HCT116 (cell line): ENCODE measurements around the gene SH3RF2. TPM values are rescaled to one million over a fixed set of nuclear protein-coding genes. Genes with fewer than 3 reads are reported as not detected.

Source experiments
- ATAC-seq: fragments of 200-7000 bp; cut with Tn5 transposase; 2 replicates; pipeline ENCODE4 v1.9.1; 2020; ENCODE audit warnings: mild to moderate bottlenecking, moderate library complexity
- BruUV-seq: library from RNA; stranded (reverse); fragments of 400-500 nt; replicated peaks from 2 replicates; lab custom pipeline; 2021; lab: Mats Ljungman, UMichigan
- CTCF ChIA-PET: fragments of 300-600 bp; sonication (Branson Sonifier 250); formaldehyde crosslinking; loops from one replicate; lab custom pipeline; 2021; ENCODE audit warnings: antibody characterized with exemption; lab: Charles Lee
- POLR2A ChIA-PET: fragments of 300-600, 350-600 bp; sonication (Branson Sonifier 250); formaldehyde crosslinking; loops from one replicate; lab custom pipeline; 2021; ENCODE audit warnings: antibody characterized with exemption; lab: Charles Lee
- RAD21 ChIA-PET, 2 experiments: fragments of 300-600 bp; sonication (Branson Sonifier 250); formaldehyde crosslinking; loops; one replicate each; lab custom pipeline; 2023; ENCODE audit warnings: low total read pairs in 2 of 2; ENCODE audit not compliant: uncharacterized antibody in 2 of 2, unreplicated experiment in 2 of 2, low non-redundant PET in 1 of 2; lab: Charles Lee
- DNase-seq: peaks from one replicate; pipeline ENCODE4 v3.0.0-alpha.2; 2010; ENCODE audit warnings: low read depth, low spot score
- H2AFZ ChIP-seq: fragments of 200-600 bp; shearing (Covaris generic), sonication (generic); 2 replicates; pipeline ENCODE4 v1.6.1; 2017; ENCODE audit warnings: low read depth, mixed run types, mixed read lengths, antibody characterized with exemption, low read length; ENCODE audit not compliant: poor library complexity, severe bottlenecking
- H3K27ac ChIP-seq: 2 replicates; pipeline ENCODE4 v1.5.1; 2012; ENCODE audit warnings: low read depth, low read length
- H3K27me3 ChIP-seq: fragments of 200-600 bp; sonication (generic); 2 replicates; pipeline ENCODE4 v1.6.1; 2016; ENCODE audit warnings: mixed run types, low read length, mixed read lengths; ENCODE audit not compliant: insufficient read depth
- H3K36me3 ChIP-seq, 2 experiments: fragments of 200-500 bp in 1 of 2; fragments of 200-600 bp in 1 of 2; sonication (Bioruptor generic) in 1 of 2; sonication (generic) in 1 of 2; 2 replicates each; pipeline versions ENCODE4 v1.5.1 to v1.6.1; 2014 to 2016; ENCODE audit warnings: low read length in 2 of 2, inconsistent platforms in 1 of 2, mixed read lengths in 1 of 2, mixed run types in 1 of 2; ENCODE audit not compliant: insufficient read depth in 2 of 2, control insufficient read depth in 1 of 2
- H3K4me1 ChIP-seq, 2 experiments: fragments of 200-600 bp in 1 of 2; sonication (generic) in 1 of 2; 2 replicates each; pipeline versions ENCODE4 v1.5.1 to v1.6.1; 2012 to 2017; ENCODE audit warnings: low read length in 2 of 2, inconsistent platforms in 1 of 2, mild to moderate bottlenecking in 1 of 2, mixed read lengths in 1 of 2, mixed run types in 1 of 2, moderate library complexity in 1 of 2; ENCODE audit not compliant: insufficient read depth in 2 of 2, control insufficient read depth in 1 of 2
- H3K4me2 ChIP-seq: fragments of 200-600 bp; sonication (generic); 2 replicates; pipeline ENCODE4 v1.6.1; 2017; ENCODE audit warnings: mixed run types, low read length, mixed read lengths
- H3K4me3 ChIP-seq, 2 experiments: fragments of 200-600 bp in 1 of 2; sonication (generic) in 1 of 2; replicated peaks in 1 of 2; 2 replicates each; pipeline ENCODE4 v1.5.1; 2011 to 2016; ENCODE audit warnings: low read length in 2 of 2, control low read depth in 1 of 2, low read depth in 1 of 2, mild to moderate bottlenecking in 1 of 2, mixed read lengths in 1 of 2, mixed run types in 1 of 2
- H3K79me2 ChIP-seq: fragments of 200-600 bp; sonication (generic); 2 replicates; pipeline ENCODE4 v1.6.1; 2017; ENCODE audit warnings: mild to moderate bottlenecking, mixed run types, low read length, moderate library complexity, mixed read lengths; ENCODE audit not compliant: insufficient read depth
- H3K9ac ChIP-seq: fragments of 200-600 bp; sonication (generic); 2 replicates; pipeline ENCODE4 v1.6.1; 2016; ENCODE audit warnings: low read length, mixed read lengths
- H3K9me2 ChIP-seq: fragments of 200-600 bp; sonication (generic), shearing (Covaris generic); 2 replicates; pipeline ENCODE4 v1.6.1; 2017; ENCODE audit warnings: mixed run types, mild to moderate bottlenecking, moderate library complexity; ENCODE audit not compliant: insufficient read depth
- H3K9me3 ChIP-seq, 2 experiments: fragments of 200-500 bp in 1 of 2; fragments of 200-600 bp in 1 of 2; sonication (Bioruptor generic) in 1 of 2; sonication (generic) in 1 of 2; 2 replicates each; pipeline ENCODE4 v1.6.1; 2014 to 2017; ENCODE audit warnings: low read length in 2 of 2, mixed read lengths in 2 of 2, inconsistent platforms in 1 of 2, low read depth in 1 of 2, mild to moderate bottlenecking in 1 of 2, mixed run types in 1 of 2, moderate library complexity in 1 of 2; ENCODE audit not compliant: control insufficient read depth in 1 of 2, insufficient read depth in 1 of 2
- H4K20me1 ChIP-seq: fragments of 200-600 bp; sonication (generic), shearing (Covaris generic); 2 replicates; pipeline ENCODE4 v1.6.1; 2017; ENCODE audit warnings: mixed run types, mild to moderate bottlenecking, moderate library complexity; ENCODE audit not compliant: insufficient read depth
- ATF3 ChIP-seq: IDR thresholded peaks from 2 replicates; pipeline ENCODE4 v1.6.1; 2012
- CBX3 ChIP-seq: IDR thresholded peaks from 2 replicates; pipeline ENCODE4 v1.6.1; 2012; ENCODE audit warnings: low read depth
- EGR1 ChIP-seq: IDR thresholded peaks from 2 replicates; pipeline ENCODE4 v1.6.1; 2012; ENCODE audit warnings: low read depth
- ELF1 ChIP-seq: IDR thresholded peaks from 2 replicates; pipeline ENCODE4 v1.6.1; 2012; ENCODE audit warnings: low read depth, borderline replicate concordance
- EZH2 ChIP-seq: fragments of 200-600 bp; sonication (generic); IDR thresholded peaks from 2 replicates; pipeline ENCODE4 v1.6.1; 2017; ENCODE audit warnings: antibody characterized with exemption, mixed run types
- JUND ChIP-seq: IDR thresholded peaks from 2 replicates; pipeline ENCODE4 v1.6.1; 2012
- REST ChIP-seq: IDR thresholded peaks from 2 replicates; pipeline ENCODE4 v1.6.1; 2012; ENCODE audit warnings: low read depth
- SP1 ChIP-seq: IDR thresholded peaks from 2 replicates; pipeline ENCODE4 v1.6.1; 2012; ENCODE audit warnings: low read depth
- SRF ChIP-seq: IDR thresholded peaks from 2 replicates; pipeline ENCODE4 v1.6.1; 2012; ENCODE audit warnings: low read depth
- ZBTB33 ChIP-seq: IDR thresholded peaks from 2 replicates; pipeline ENCODE4 v1.6.1; 2011; ENCODE audit warnings: mild to moderate bottlenecking, low read length, moderate library complexity; ENCODE audit not compliant: insufficient replicate concordance; ENCODE audit errors: extremely low read depth
- ZFX ChIP-seq: fragments of 450-650 bp; IDR thresholded peaks from 2 replicates; pipeline ENCODE4 v1.6.1; 2017
- ZNF274 ChIP-seq: fragments of 200-500 bp; sonication (Bioruptor generic); IDR thresholded peaks from 2 replicates; pipeline ENCODE4 v1.6.1; 2014; ENCODE audit warnings: mild to moderate bottlenecking, low read depth, low read length, inconsistent platforms
- intact Hi-C: fragments of 100-400 bp; cut with micrococcal nuclease; formaldehyde crosslinking; loops from 2 replicates; pipeline ENCODE4 v1.10.0; 2022
- total RNA-seq: library from RNA; stranded (reverse); gene quantifications from one replicate; pipeline ENCODE4 v1.2.1, GENCODE V29; 2021; ENCODE audit not compliant: unreplicated experiment

Gene SH3RF2
- total RNA-seq, 1 experiment from 2014 or later: 14.3 TPM

- CTCF ChIA-PET: interaction anchor here (0.8 to 1.1 kb wide), 4 partner anchors 9 to 501 kb away, joined by 3 to 6 read pairs (median 3); partner anchors contain the start of gene SH3RF2
- DNase-seq (no peak), ATAC-seq (no peak)
- intact Hi-C loops: no loop called here
- H3K36me3 ChIP-seq: no peaks in the 10 kb centered on the region
- H2AFZ ChIP-seq: no peak overlapping the region
- H3K79me2 ChIP-seq: peaks cover 55% of the 10 kb centered on the region
- no TSS peak for BruUV-seq
- H3K27me3 ChIP-seq: no peaks in the 10 kb centered on the region
- POLR2A ChIA-PET: no interaction called here
- no peak for TF ChIP-seq SRF
- TF ChIP-seq, all 23 proteins: peak for 0
- H3K27ac ChIP-seq: peak overlapping the region; percentile 23; the same call in 1 of the 2 replicates
- H3K4me3 ChIP-seq: no peak overlapping the region
- no peaks in the 10 kb centered on the region for H4K20me1 ChIP-seq
- RAD21 ChIA-PET: interaction anchor here in 1 of 2 experiments (1.0 kb wide), 1 partner anchor 35 kb away, joined by 3 read pairs; no protein-coding TSS in a partner anchor
- no peaks in the 10 kb centered on the region for H3K9me2 ChIP-seq
- peaks cover 43 to 91% of the 10 kb centered on the region in 2 experiments for H3K4me1 ChIP-seq
- H3K9me3 ChIP-seq: no peaks in the 10 kb centered on the region
- H3K4me2 ChIP-seq: peak overlapping the region; percentile 66
- H3K9ac ChIP-seq: 0 out of 2 replicates have a peak overlapping the region, but pooled peaks have one; percentile 9
Observed at GRCh38 chr5:145945620-145946111, 9.3 kb downstream of the SH3RF2 start.

- ChIA-PET POLR2A (interaction anchor here (0.6 to 1.0 kb wide), 2 partner anchors 29 to 169 kb away, joined by 3 to 5 read pairs; no protein-coding TSS in a partner anchor), RAD21 (interaction anchor here in 1 of 2 experiments (1.0 kb wide), 1 partner anchor 35 kb away, joined by 3 read pairs; no protein-coding TSS in a partner anchor), CTCF (interaction anchor here (0.8 to 1.1 kb wide), 4 partner anchors 10 to 500 kb away, joined by 3 to 6 read pairs (median 3); partner anchors contain the start of gene SH3RF2)
- Histone ChIP-seq H2AFZ (no peak overlapping the region), H3K4me3 (0 out of 4 replicates have a peak overlapping the region, but pooled peaks of 1 of the 2 experiments have one; percentile 1), H3K9me3 (no peaks in the 10 kb centered on the region), H3K79me2 (peaks cover 55% of the 10 kb centered on the region), H3K27ac (peak overlapping the region; percentile 23; the same call in 1 of the 2 replicates), H4K20me1 (no peaks in the 10 kb centered on the region), H3K27me3 (no peaks in the 10 kb centered on the region), H3K4me2 (peak overlapping the region; percentile 66), H3K36me3 (no peaks in the 10 kb centered on the region), H3K4me1 (peaks cover 37 to 85% of the 10 kb centered on the region in 2 experiments), H3K9me2 (no peaks in the 10 kb centered on the region), H3K9ac (0 out of 2 replicates have a peak overlapping the region, but pooled peaks have one; percentile 9)
- intact Hi-C loops: no loop called here
- ATAC-seq (peak; percentile 81), DNase-seq (peak; percentile 95)
- no TSS peak for BruUV-seq
- TF ChIP-seq ZFX: no peak
- peak; percentile 94 for TF ChIP-seq SP1
- TF ChIP-seq CBX3: peak; percentile 97
- TF ChIP-seq EZH2: no peak
- TF ChIP-seq REST: no peak
- TF ChIP-seq ELF1: no peak; the same call in 1 of the 2 replicates
- TF ChIP-seq ZBTB33: no peak
- TF ChIP-seq ZNF274: no peak
- TF ChIP-seq EGR1: 0 out of 2 replicates have a peak, but pooled peaks have one; percentile 19
- TF ChIP-seq ATF3: peak; percentile 95; the same call in 1 of the 2 replicates
- TF ChIP-seq JUND: peak; percentile 99
Observed at GRCh38 chr5:145946112-145946861, 9.9 kb downstream of the SH3RF2 start.
